Testis (tissue), 3 donors: ENCODE data around the gene AAK1. TPM values are rescaled to one million over a fixed set of nuclear protein-coding genes. Genes with fewer than 3 reads are reported as not detected.
A peak's percentile ranks its signal among the peaks of the same experiment; 100 is the strongest.

Source experiments
- DNase-seq: peaks from one replicate; pipeline ENCODE4 v3.0.0-alpha.2; 2019
- H3K27ac ChIP-seq, 2 donors: fragments of 200-600 bp; sonication (generic); one replicate each; pipeline ENCODE4 v1.5.1; 2019
- H3K27me3 ChIP-seq: fragments of 200-600 bp; sonication (generic); one replicate; pipeline ENCODE4 v1.5.1; 2019
- H3K36me3 ChIP-seq: fragments of 200-600 bp; sonication (generic); one replicate; pipeline ENCODE4 v1.5.1; 2017; ENCODE audit warnings: low read depth; ENCODE audit errors: missing control alignments
- H3K4me1 ChIP-seq: fragments of 200-600 bp; sonication (generic); one replicate; pipeline ENCODE4 v1.5.1; 2019
- H3K4me3 ChIP-seq, 2 donors: fragments of 200-600 bp; sonication (generic); one replicate each; pipeline ENCODE4 v1.5.1; 2017 to 2019
- H3K9me3 ChIP-seq: fragments of 200-600 bp; sonication (generic); one replicate; pipeline ENCODE4 v1.5.1; 2017
- CTCF ChIP-seq, 3 experiments: fragments of 450-650 bp in 2 of 3; fragments of 200-600 bp in 1 of 3; sonication (generic) in 1 of 3; IDR thresholded peaks; one replicate each; pipeline ENCODE4 v1.5.1; 2016 to 2019; ENCODE audit warnings: antibody characterized with exemption in 3 of 3, mild to moderate bottlenecking in 2 of 3, moderate library complexity in 1 of 3
- POLR2A ChIP-seq: fragments of 450-650 bp; IDR thresholded peaks from one replicate; pipeline ENCODE4 v1.6.1; 2017; ENCODE audit warnings: antibody characterized with exemption, mild to moderate bottlenecking, moderate library complexity
- WGBS, 2 donors: methylation state at CpG; one replicate each; pipeline ENCODE4 v1.1.5; 2018; 5-methylcytosine and 5-hydroxymethylcytosine counted together
- intact Hi-C: fragments of 100-400 bp; cut with DNase I; formaldehyde crosslinking; loops from one replicate; pipeline ENCODE4 v1.15.1; 2023; ENCODE audit warnings: low total_unique reads
- polyA plus RNA-seq: library from polyadenylated mRNA; stranded (reverse); fragments of 350-450 nt; fragmentation: Illumina TruSeq; extraction: RNeasy Lipid Tissue Mini Kit (QIAGEN cat#74804); gene quantifications from one replicate; pipeline ENCODE4 v1.2.3, GENCODE V29; 2014; ENCODE audit warnings: low read depth, low replicate concordance; ENCODE audit not compliant: insufficient read depth
- total RNA-seq, 2 donors: library from RNA; depleted of rRNA; stranded (reverse); fragments of >200 nt; gene quantifications; one replicate each; pipeline ENCODE4 v1.2.3, GENCODE V29; 2016

The AAK1 gene
- total and polyA plus RNA-seq, 3 donors from 2014 or later, result 20.3 to 62.1 (median 47.9) TPM

DNA sequence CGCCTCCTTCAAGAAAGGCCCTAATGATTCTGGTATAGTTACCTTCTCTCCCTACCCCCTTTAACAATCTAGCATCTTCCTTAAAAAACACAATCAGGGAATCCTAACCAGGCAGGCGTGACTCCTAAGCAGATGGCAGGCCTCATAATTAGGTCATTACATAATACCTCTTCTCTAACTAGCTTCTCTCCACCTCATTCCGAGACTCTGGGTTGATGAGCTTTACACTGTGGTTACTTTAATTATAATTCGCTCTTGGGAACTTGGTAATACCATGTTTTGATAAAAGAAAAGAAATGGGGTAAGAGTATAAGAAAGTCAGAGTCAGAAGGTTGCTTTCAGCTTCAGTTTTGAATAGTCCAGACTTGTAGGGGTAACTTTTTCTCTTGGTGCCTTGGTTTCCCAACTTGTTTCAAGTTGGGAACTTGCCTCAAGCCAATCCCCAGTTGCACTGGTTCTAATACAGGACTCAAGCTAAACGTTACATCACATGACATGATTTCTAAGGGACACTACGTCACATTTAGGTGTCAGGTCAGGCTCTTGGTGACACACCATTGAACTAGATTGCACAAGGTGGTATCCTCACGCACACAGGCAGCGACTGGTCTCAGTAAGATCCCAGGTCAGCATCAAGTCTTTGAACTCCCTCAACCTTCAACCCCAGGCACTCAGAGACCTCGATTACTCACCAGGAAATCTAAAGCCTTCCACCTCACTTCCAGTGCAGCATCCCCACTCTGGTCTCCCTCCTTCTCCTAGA is 59.2 kb downstream of the AAK1 start:
- intact Hi-C loops, result no loop called here
- DNase-seq, result no peak
- Histone ChIP-seq H3K4me3 (no peak overlapping the region), H3K27ac (no peak overlapping the region), H3K36me3 (no peaks in the 10 kb centered on the region), H3K9me3 (no peaks in the 10 kb centered on the region), H3K27me3 (no peaks in the 10 kb centered on the region), H3K4me1 (peaks cover 7% of the 10 kb centered on the region)
- 91 to 95% methylated on average over 9 of the region's 9 CpGs for WGBS, 2 donors
- no peak for TF ChIP-seq CTCF (IDR thresholded peaks at IDR 0.05)
- TF ChIP-seq POLR2A, result no peak

- H3K9me3 ChIP-seq, result no peaks in the 10 kb centered on the region
- no peak overlapping the region for H3K27ac ChIP-seq
- no peaks in the 10 kb centered on the region for H3K36me3 ChIP-seq
- no peak for TF ChIP-seq POLR2A
- no peak for TF ChIP-seq CTCF (IDR thresholded peaks at IDR 0.05)
- WGBS, 2 donors, result 87 to 88% methylated on average over 3 of the region's 3 CpGs
- no peak for DNase-seq
- no peaks in the 10 kb centered on the region for H3K27me3 ChIP-seq
- peaks cover 7% of the 10 kb centered on the region for H3K4me1 ChIP-seq
- intact Hi-C loops, result no loop called here
- H3K4me3 ChIP-seq, result no peak overlapping the region
Observed at GRCh38 chr2:69583321-69583833, 60.2 kb downstream of the AAK1 start.

DNA sequence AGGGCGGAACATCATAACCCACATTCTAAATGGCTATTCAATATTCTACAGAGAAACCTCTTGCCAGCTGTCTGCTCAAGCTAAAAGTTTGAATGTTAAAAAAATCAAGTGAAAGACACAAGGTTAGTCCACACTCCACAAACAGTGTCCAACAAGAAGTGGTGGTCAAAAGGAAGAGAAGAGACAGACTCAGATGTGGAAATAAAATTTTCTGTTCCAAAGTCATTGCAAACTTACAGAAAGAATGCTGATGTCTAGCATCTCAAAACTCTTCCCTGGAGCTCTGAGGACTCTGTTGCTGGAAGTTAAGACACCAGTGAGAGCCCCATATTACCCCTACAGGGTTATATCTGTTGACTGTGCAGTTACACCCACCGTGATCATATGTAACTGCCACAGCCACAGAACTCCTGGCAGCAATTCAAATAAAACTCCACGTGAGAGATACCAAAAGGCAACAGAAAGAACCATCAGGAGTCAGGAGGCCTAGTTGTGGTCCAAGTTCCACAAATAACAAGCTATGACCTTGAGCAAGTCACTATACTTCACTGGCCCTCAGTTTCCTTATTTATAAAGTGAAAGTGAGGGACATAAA is 60.9 kb downstream of the AAK1 start:
- Histone ChIP-seq H3K36me3 (no peaks in the 10 kb centered on the region), H3K4me1 (peaks cover 7% of the 10 kb centered on the region), H3K27me3 (no peaks in the 10 kb centered on the region), H3K9me3 (no peaks in the 10 kb centered on the region), H3K27ac (no peak overlapping the region), H3K4me3 (no peak overlapping the region)
- intact Hi-C loops, result no loop called here
- DNase-seq, result peak; percentile 45
- WGBS, 2 donors, result 45 to 51% methylated on average over 3 of the region's 3 CpGs
- no peak for TF ChIP-seq POLR2A
- TF ChIP-seq CTCF (IDR thresholded peaks at IDR 0.05), result no peak

GRCh38 chr2:69581774-69582581 is 61.6 kb downstream of the AAK1 start:
- H3K4me3 ChIP-seq, result no peak overlapping the region
- no peak for TF ChIP-seq POLR2A
- no peak for TF ChIP-seq CTCF (IDR thresholded peaks at IDR 0.05)
- DNase-seq, result no peak
- H3K27me3 ChIP-seq, result no peaks in the 10 kb centered on the region
- no peaks in the 10 kb centered on the region for H3K36me3 ChIP-seq
- intact Hi-C loops, result no loop called here
- WGBS, 2 donors, result 89 to 92% methylated on average over 14 of the region's 14 CpGs
- H3K9me3 ChIP-seq, result no peaks in the 10 kb centered on the region
- H3K27ac ChIP-seq, result no peak overlapping the region
- H3K4me1 ChIP-seq, result peaks cover 7% of the 10 kb centered on the region
